IMR-90 (cell line): ENCODE results near the gene RAD52. TPM values are rescaled to one million over a fixed set of nuclear protein-coding genes. Genes with fewer than 3 reads are reported as not detected.

ENCODE experiments used
- ATAC-seq: fragments of 200-7000 bp; cut with Tn5 transposase; 2 replicates; pipeline ENCODE4 v1.9.1; 2020; ENCODE audit warnings: low read depth, mild to moderate bottlenecking, moderate library complexity
- BruUV-seq: library from RNA; stranded (reverse); fragments of 400-500 nt; replicated peaks from 2 replicates; lab custom pipeline; 2021; lab: Mats Ljungman, UMichigan
- CTCF ChIA-PET: fragments of 300-600 bp; formaldehyde crosslinking; extraction: SDS; loops from one replicate; lab custom pipeline; 2021; ENCODE audit warnings: antibody characterized with exemption; lab: Yijun Ruan, JAX
- POLR2A ChIA-PET: fragments of 300-600 bp; sonication (Branson Sonifier 250); formaldehyde crosslinking; loops from one replicate; lab custom pipeline; 2022; ENCODE audit warnings: antibody characterized with exemption; ENCODE audit not compliant: unreplicated experiment; lab: Charles Lee
- DNase-seq: peaks from one replicate; pipeline ENCODE4 v3.0.0; 2013
- H2AFZ ChIP-seq: replicated peaks from 2 replicates; pipeline ENCODE3; 2013; ENCODE audit warnings: low read length, mild to moderate bottlenecking; ENCODE audit not compliant: poor library complexity
- H2AK5ac ChIP-seq: 2 replicates; pipeline ENCODE4 v1.6.1; 2013; ENCODE audit warnings: low read depth, low read length, inconsistent platforms
- H2AK9ac ChIP-seq: replicated peaks from 2 replicates; pipeline ENCODE3; 2013; ENCODE audit warnings: mild to moderate bottlenecking, low read depth, low read length, moderate library complexity; ENCODE audit not compliant: poor library complexity
- H2BK120ac ChIP-seq: 2 replicates; pipeline ENCODE4 v1.6.1; 2013; ENCODE audit warnings: low read depth, low read length, inconsistent platforms
- H2BK15ac ChIP-seq: 3 replicates; pipeline ENCODE4 v1.6.1; 2013; ENCODE audit warnings: low read depth, low read length, inconsistent platforms
- H2BK20ac ChIP-seq: 2 replicates; pipeline ENCODE4 v1.6.1; 2013; ENCODE audit warnings: low read depth, mild to moderate bottlenecking, inconsistent platforms, low read length, moderate library complexity
- H2BK5ac ChIP-seq: 2 replicates; pipeline ENCODE4 v1.6.1; 2013; ENCODE audit warnings: mild to moderate bottlenecking, low read depth, low read length, inconsistent platforms; ENCODE audit not compliant: poor library complexity, severe bottlenecking
- H3K14ac ChIP-seq: replicated peaks from 2 replicates; pipeline ENCODE4 v1.6.1; 2013; ENCODE audit warnings: low read depth, low read length, inconsistent platforms
- H3K18ac ChIP-seq: 2 replicates; pipeline ENCODE4 v1.6.1; 2013; ENCODE audit warnings: low read depth, low read length, control low read depth
- H3K23ac ChIP-seq: 2 replicates; pipeline ENCODE4 v1.6.1; 2013; ENCODE audit warnings: low read depth, low read length, inconsistent platforms
- H3K27ac ChIP-seq: 2 replicates; pipeline ENCODE4 v1.5.1; 2013; ENCODE audit warnings: mild to moderate bottlenecking, control low read depth, low read length; ENCODE audit not compliant: insufficient read depth
- H3K27me3 ChIP-seq: 2 replicates; pipeline ENCODE4 v1.6.1; 2013; ENCODE audit warnings: low read length; ENCODE audit not compliant: control insufficient read depth, insufficient read depth
- H3K36me3 ChIP-seq: 2 replicates; pipeline ENCODE4 v1.6.1; 2013; ENCODE audit warnings: low read length, mixed read lengths; ENCODE audit not compliant: control insufficient read depth, insufficient read depth
- H3K4ac ChIP-seq: 2 replicates; pipeline ENCODE4 v1.6.1; 2013; ENCODE audit warnings: low read depth, low read length, inconsistent platforms
- H3K4me1 ChIP-seq: 2 replicates; pipeline ENCODE4 v1.6.1; 2013; ENCODE audit warnings: low read length, mixed read lengths; ENCODE audit not compliant: control insufficient read depth, insufficient read depth
- H3K4me2 ChIP-seq: 2 replicates; pipeline ENCODE4 v1.6.1; 2013; ENCODE audit warnings: low read depth, mild to moderate bottlenecking, control low read depth, low read length, moderate library complexity
- H3K4me3 ChIP-seq: 2 replicates; pipeline ENCODE4 v1.5.1; 2013; ENCODE audit warnings: low read depth, mild to moderate bottlenecking, control low read depth, low read length, moderate library complexity; ENCODE audit not compliant: insufficient read depth
- H3K56ac ChIP-seq: 2 replicates; pipeline ENCODE4 v1.6.1; 2013; ENCODE audit warnings: low read length, inconsistent platforms; ENCODE audit not compliant: insufficient read depth; ENCODE audit errors: extremely low read depth
- H3K79me1 ChIP-seq, 2 experiments: 2 replicates each; pipeline ENCODE4 v1.6.1; 2013; ENCODE audit warnings: low read length in 2 of 2, inconsistent platforms in 1 of 2, low read depth in 1 of 2
- H3K9ac ChIP-seq: 2 replicates; pipeline ENCODE4 v1.6.1; 2013; ENCODE audit warnings: low read depth, low read length, control low read depth
- H3K9me1 ChIP-seq: 2 replicates; pipeline ENCODE4 v1.6.1; 2013; ENCODE audit warnings: low read length, inconsistent platforms; ENCODE audit not compliant: insufficient read depth
- H3K9me3 ChIP-seq: 2 replicates; pipeline ENCODE4 v1.6.1; 2013; ENCODE audit warnings: low read length; ENCODE audit not compliant: control insufficient read depth, insufficient read depth
- H4K20me1 ChIP-seq: 2 replicates; pipeline ENCODE4 v1.6.1; 2013; ENCODE audit warnings: low read length, inconsistent platforms; ENCODE audit not compliant: insufficient read depth
- H4K5ac ChIP-seq: 2 replicates; pipeline ENCODE4 v1.6.1; 2013; ENCODE audit warnings: mild to moderate bottlenecking, low read depth, low read length, control low read depth
- H4K8ac ChIP-seq, 2 experiments: 2 replicates each; pipeline ENCODE4 v1.6.1; 2013; ENCODE audit warnings: low read depth in 2 of 2, low read length in 2 of 2, control low read depth in 1 of 2, inconsistent platforms in 1 of 2
- H4K91ac ChIP-seq: 2 replicates; pipeline ENCODE4 v1.6.1; 2013; ENCODE audit warnings: low read depth, low read length, inconsistent platforms; ENCODE audit not compliant: insufficient read depth
- BHLHE40 ChIP-seq: fragments of 150-350 bp; IDR thresholded peaks from 2 replicates; pipeline ENCODE4 v1.6.1; 2016; ENCODE audit warnings: mild to moderate bottlenecking, low read depth, low read length
- CEBPB ChIP-seq: IDR thresholded peaks from 2 replicates; pipeline ENCODE4 v1.6.1; 2012; ENCODE audit warnings: low read depth, low read length, improper control_type of control experiment
- CHD1 ChIP-seq: IDR thresholded peaks from 2 replicates; pipeline ENCODE4 v1.6.1; 2012; ENCODE audit warnings: low read depth, low read length, improper control_type of control experiment
- MAZ ChIP-seq: IDR thresholded peaks from 2 replicates; pipeline ENCODE4 v1.6.1; 2012; ENCODE audit warnings: low read depth, mild to moderate bottlenecking, low read length, improper control_type of control experiment, moderate library complexity, borderline replicate concordance
- MXI1 ChIP-seq: IDR thresholded peaks from 2 replicates; pipeline ENCODE4 v1.6.1; 2012; ENCODE audit warnings: low read depth, mild to moderate bottlenecking, low read length, moderate library complexity, borderline replicate concordance
- RCOR1 ChIP-seq: IDR thresholded peaks from 2 replicates; pipeline ENCODE4 v1.6.1; 2012; ENCODE audit warnings: mild to moderate bottlenecking, low read length, improper control_type of control experiment; ENCODE audit not compliant: insufficient replicate concordance
- WGBS, 2 experiments: methylation state at CpG; one replicate each; pipeline versions ENCODE4 v1.1.5 to v1.1.7; 2013; ENCODE audit warnings: missing lambda C conversion rate in 2 of 2; ENCODE audit not compliant: insufficient read length in 1 of 2; ENCODE audit errors: extremely low coverage in 2 of 2; 5-methylcytosine and 5-hydroxymethylcytosine counted together
- dilution Hi-C: fragments of 300-500 bp; cut with HindIII; formaldehyde crosslinking; loops from one replicate; pipeline ENCODE4 v1.14.3; 2018; ENCODE audit warnings: low sequenced_read_pairs; ENCODE audit not compliant: unreplicated experiment
- in situ Hi-C: fragments of 300-500 bp; cut with MboI; formaldehyde crosslinking; loops from 3 replicates; pipeline ENCODE4 v1.14.3; 2019; ENCODE audit warnings: low sequenced_read_pairs, inconsistent platforms, mixed read lengths
- intact Hi-C: fragments of 100-400 bp; cut with micrococcal nuclease; formaldehyde crosslinking; loops from 2 replicates; pipeline ENCODE4 v1.10.0; 2022
- polyA plus RNA-seq, 3 experiments: library from polyadenylated mRNA; depleted of rRNA; stranded (reverse); fragments of >200 nt; gene quantifications; 2 replicates each; pipeline ENCODE4 v1.2.3, GENCODE V29; 2012; ENCODE audit warnings: low replicate concordance in 1 of 3
- total RNA-seq: library from RNA; depleted of rRNA; stranded (reverse); fragments of >200 nt; gene quantifications from 2 replicates; pipeline ENCODE4 v1.2.3, GENCODE V29; 2012

RAD52 gene
- total and polyA plus RNA-seq, 2 of the 4 experiments (the other 2 are of a cell fraction), result 10.7 to 11.3 TPM

GRCh38 chr12:997505-997904 lies 48.0 kb upstream of the RAD52 start:
- no peak overlapping the region for H3K4me3 ChIP-seq
- no peak overlapping the region for H4K91ac ChIP-seq
- WGBS, 2 experiments, result 88% methylated on average over 1 of the region's 1 CpG; no CpG with 5 or more reads in 1 of the 2 experiments
- H3K4me2 ChIP-seq, result no peak overlapping the region
- H3K4me1 ChIP-seq, result peaks cover 3% of the 10 kb centered on the region; the same call in 1 of the 2 replicates
- H2AK5ac ChIP-seq, result no peak overlapping the region
- H2AFZ ChIP-seq, result no peak overlapping the region
- H3K9me1 ChIP-seq, result peaks cover 12% of the 10 kb centered on the region
- BruUV-seq, result no TSS peak
- H3K56ac ChIP-seq, result no peak overlapping the region
- no peaks in the 10 kb centered on the region for H3K9me3 ChIP-seq
- intact Hi-C loops, result loop anchor here (10.0 kb wide), 1 partner anchor 587 kb away; no protein-coding TSS in a partner anchor
- H3K36me3 ChIP-seq, result peaks cover 4% of the 10 kb centered on the region
- H3K27ac ChIP-seq, result no peak overlapping the region
- peaks cover 53% of the 10 kb centered on the region for H4K20me1 ChIP-seq
- no peak overlapping the region for H3K23ac ChIP-seq
- ChIA-PET POLR2A (no interaction called here), CTCF (interaction anchor here (0.5 to 0.6 kb wide), 2 partner anchors 11 to 722 kb away, joined by 3 to 6 read pairs; no protein-coding TSS in a partner anchor)
- dilution Hi-C loops, result no loop called here
- no peak for DNase-seq
- H3K4ac ChIP-seq, result no peak overlapping the region
- no peak for ATAC-seq
- no peak overlapping the region for H2BK120ac ChIP-seq
- no peaks in the 10 kb centered on the region for H3K27me3 ChIP-seq
- no peak overlapping the region for H2BK5ac ChIP-seq
- H3K79me1 ChIP-seq, result peaks cover 32 to 73% of the 10 kb centered on the region in 2 experiments
- H3K14ac ChIP-seq, result no peak overlapping the region
- H2BK20ac ChIP-seq, result no peak overlapping the region
- no peak overlapping the region for H3K18ac ChIP-seq
- no peak overlapping the region for H2AK9ac ChIP-seq
- TF ChIP-seq BHLHE40 (no peak), RCOR1 (no peak), MXI1 (no peak), MAZ (no peak), CHD1 (no peak), CEBPB (no peak)
- no peak overlapping the region for H4K5ac ChIP-seq
- in situ Hi-C loops, result no loop called here
- H4K8ac ChIP-seq, result no peak overlapping the region
- H3K9ac ChIP-seq, result no peak overlapping the region
- no peak overlapping the region for H2BK15ac ChIP-seq
